ENCODE results near the gene IKBIP.
"Not testable (repeated sequence)": the region's sequence is repeated elsewhere in the genome, so short reads cannot be mapped to it uniquely, and the experiment has no call there.

Gene IKBIP

GRCh38 chr12:98644712-98645571 is at the start of gene IKBIP, which contains the start of gene APAF1:
Gene IKBIP (minus strand): TSS chr12:98644788. CDS start chr12:98644701, 87 bp downstream.
Gene APAF1 (plus strand): TSS chr12:98645290. CDS start chr12:98648360, 3,070 bp downstream.
- peak; percentile 92 to 97 (median 92) for DNase-seq (ENCODE audit: low read depth in 2 of 3, low spot score in 1 of 3)

- DNase-seq (ENCODE audit: low read depth in 2 of 3, low spot score in 1 of 3), result no peak
Measured at GRCh38 chr12:98691351-98691750, 46.8 kb upstream of the IKBIP start.

GRCh38 chr12:98686603-98687002 is 42.0 kb upstream of the IKBIP start:
- no peak for DNase-seq (ENCODE audit: low read depth in 2 of 3, low spot score in 1 of 3)

- no peak for DNase-seq (ENCODE audit: low read depth in 2 of 3, low spot score in 1 of 3)
Measured at GRCh38 chr12:98684199-98684598, 39.6 kb upstream of the IKBIP start.

GRCh38 chr12:98679611-98680005 is 35.0 kb upstream of the IKBIP start:
- no peak for DNase-seq (ENCODE audit: low read depth in 2 of 3, low spot score in 1 of 3)

- DNase-seq (ENCODE audit: low read depth in 2 of 3, low spot score in 1 of 3), result no peak
Measured at GRCh38 chr12:98678946-98679610, 34.5 kb upstream of the IKBIP start.

- DNase-seq (ENCODE audit: low read depth in 2 of 3, low spot score in 1 of 3), result no peak
Measured at GRCh38 chr12:98678236-98678945, 33.8 kb upstream of the IKBIP start.

GRCh38 chr12:98674841-98675240 is 30.3 kb upstream of the IKBIP start:
- no peak for DNase-seq (ENCODE audit: low read depth in 2 of 3, low spot score in 1 of 3)

- no peak for DNase-seq (ENCODE audit: low read depth in 2 of 3, low spot score in 1 of 3)
Measured at GRCh38 chr12:98671459-98671858, 26.9 kb upstream of the IKBIP start.

GRCh38 chr12:98669751-98670150 is 25.2 kb upstream of the IKBIP start:
- no peak for DNase-seq (ENCODE audit: low read depth in 2 of 3, low spot score in 1 of 3)

- no peak for DNase-seq (ENCODE audit: low read depth in 2 of 3, low spot score in 1 of 3)
Measured at GRCh38 chr12:98660521-98660920, 15.9 kb upstream of the IKBIP start.

- no peak for DNase-seq (ENCODE audit: low read depth in 2 of 3, low spot score in 1 of 3)
Measured at GRCh38 chr12:98656289-98657101, 11.9 kb upstream of the IKBIP start.

- DNase-seq (ENCODE audit: low read depth in 2 of 3, low spot score in 1 of 3), result no peak
Measured at GRCh38 chr12:98653866-98654493, 9.4 kb upstream of the IKBIP start.

GRCh38 chr12:98651328-98651727 is 6.7 kb upstream of the IKBIP start:
- DNase-seq (ENCODE audit: low read depth in 2 of 3, low spot score in 1 of 3), result no peak

GRCh38 chr12:98646294-98647090 is 1.9 kb upstream of the IKBIP start:
- DNase-seq (ENCODE audit: low read depth in 2 of 3, low spot score in 1 of 3), result no peak

- no peak for DNase-seq (ENCODE audit: low read depth in 2 of 3, low spot score in 1 of 3)
Measured at GRCh38 chr12:98645572-98646067, 1.0 kb upstream of the IKBIP start.

GRCh38 chr12:98644433-98644711 is 216 bp downstream of the IKBIP start:
- peak in 1 of 3 donors; percentile 16 for DNase-seq (ENCODE audit: low read depth in 2 of 3, low spot score in 1 of 3)

- not testable (repeated sequence) for DNase-seq (ENCODE audit: low read depth in 2 of 3, low spot score in 1 of 3)
Measured at GRCh38 chr12:98642801-98643200, 1.8 kb downstream of the IKBIP start.

GRCh38 chr12:98639491-98639890 is 5.1 kb downstream of the IKBIP start:
- DNase-seq (ENCODE audit: low read depth in 2 of 3, low spot score in 1 of 3), result no peak

- no peak for DNase-seq (ENCODE audit: low read depth in 2 of 3, low spot score in 1 of 3)
Measured at GRCh38 chr12:98638009-98638408, 6.6 kb downstream of the IKBIP start.

Measured in stimulated activated CD4-positive, alpha-beta T cell treated with anti-CD3 and anti-CD28 coated beads, Interleukin-12 subunit alpha, Interleukin-12 subunit beta, amount 100 ng/mL, for 48 hours (primary cell).